Measurements from ENCODE around the gene CDH13.

Gene CDH13

GRCh38 chr16:83136419-83136818 lies 509.6 kb downstream of the CDH13 start:
- DNase-seq, result no peak

GRCh38 chr16:83136924-83137323 lies 510.2 kb downstream of the CDH13 start:
- no peak for DNase-seq

- no peak for DNase-seq
These were observed 510.6 kb downstream of the CDH13 start for GRCh38 chr16:83137326-83137781.

GRCh38 chr16:83137894-83138293 lies 511.1 kb downstream of the CDH13 start:
- no peak for DNase-seq

GRCh38 chr16:83138512-83138911 lies 511.7 kb downstream of the CDH13 start:
- DNase-seq, result no peak

GRCh38 chr16:83138976-83139690 lies 512.4 kb downstream of the CDH13 start:
- no peak for DNase-seq

GRCh38 chr16:83143788-83144187 lies 517.0 kb downstream of the CDH13 start:
- DNase-seq, result no peak

- no peak for DNase-seq
These were observed 518.5 kb downstream of the CDH13 start for GRCh38 chr16:83145297-83145696.

GRCh38 chr16:83147244-83147643 lies 520.5 kb downstream of the CDH13 start:
- no peak for DNase-seq

- no peak for DNase-seq
These were observed 531.7 kb downstream of the CDH13 start for GRCh38 chr16:83158320-83158957.

- DNase-seq, result no peak
These were observed 532.3 kb downstream of the CDH13 start for GRCh38 chr16:83159049-83159448.

- DNase-seq, result no peak
These were observed 533.7 kb downstream of the CDH13 start for GRCh38 chr16:83160287-83161020.

GRCh38 chr16:83162791-83163190 lies 536.0 kb downstream of the CDH13 start:
- DNase-seq, result no peak

- DNase-seq, result no peak
These were observed 538.0 kb downstream of the CDH13 start for GRCh38 chr16:83164816-83165215.

GRCh38 chr16:83171396-83171795 lies 544.6 kb downstream of the CDH13 start:
- DNase-seq, result no peak

GRCh38 chr16:83174671-83175070 lies 547.9 kb downstream of the CDH13 start:
- no peak for DNase-seq

GRCh38 chr16:83176802-83177201 lies 550.0 kb downstream of the CDH13 start:
- no peak for DNase-seq

- no peak for DNase-seq
These were observed 559.1 kb downstream of the CDH13 start for GRCh38 chr16:83185902-83186301.

GRCh38 chr16:83187405-83187804 lies 560.6 kb downstream of the CDH13 start:
- DNase-seq, result no peak

- no peak for DNase-seq
These were observed 570.0 kb downstream of the CDH13 start for GRCh38 chr16:83196796-83197195.

GRCh38 chr16:83197450-83197849 lies 570.7 kb downstream of the CDH13 start:
- DNase-seq, result no peak

GRCh38 chr16:83198977-83199376 lies 572.2 kb downstream of the CDH13 start:
- no peak for DNase-seq

- DNase-seq, result no peak
These were observed 573.4 kb downstream of the CDH13 start for GRCh38 chr16:83200005-83200779.

All from inflammatory macrophage treated with lipopolysaccharide for 4 hours (primary cell).